ENCODE data around the gene HEMK1. TPM values are rescaled to one million over a fixed set of nuclear protein-coding genes. Genes with fewer than 3 reads are reported as not detected.
A peak's percentile ranks its signal among the peaks of the same experiment; 100 is the strongest.

HEMK1 gene
- total RNA-seq, 2 experiments from 2014 or later = 61.6 to 77.7 TPM

GRCh38 chr3:50600841-50601591 lies 31.7 kb downstream of the HEMK1 start:
- H3K9me3 Mint-ChIP-seq (ENCODE audit: low read depth) = no peaks in the 10 kb centered on the region
- peaks cover 63% of the 10 kb centered on the region for H3K36me3 Mint-ChIP-seq (ENCODE audit: low read depth)
- peaks cover 83% of the 10 kb centered on the region for H3K4me1 Mint-ChIP-seq
- CTCF ChIA-PET = interaction anchor here (0.9 to 25.3 kb wide), 5 partner anchors 9 to 51 kb away, joined by 3 to 647 read pairs (median 92); partner anchors contain the start of genes C3orf18, CISH, HEMK1 and MAPKAPK3
- H3K27ac Mint-ChIP-seq = peak overlapping the region; percentile 100
- ATAC-seq = peak; percentile 55
- no peaks in the 10 kb centered on the region for H3K27me3 Mint-ChIP-seq
- H3K4me3 Mint-ChIP-seq = peak overlapping the region; percentile 96
- peak; percentile 96 for DNase-seq
- POLR2A ChIA-PET = interaction anchor here (0.6 to 9.4 kb wide), 10 partner anchors 10 to 898 kb away, joined by 3 to 585 read pairs (median 6); partner anchors contain the start of genes C3orf18, CISH, DCAF1 and HEMK1
- intact Hi-C loops (cut with DNase I, micrococcal nuclease) = loop anchor here (1.0 kb wide), 4 partner anchors 11 to 32 kb away; partner anchors contain the start of gene HEMK1 (in 1 of the 2)

DNA sequence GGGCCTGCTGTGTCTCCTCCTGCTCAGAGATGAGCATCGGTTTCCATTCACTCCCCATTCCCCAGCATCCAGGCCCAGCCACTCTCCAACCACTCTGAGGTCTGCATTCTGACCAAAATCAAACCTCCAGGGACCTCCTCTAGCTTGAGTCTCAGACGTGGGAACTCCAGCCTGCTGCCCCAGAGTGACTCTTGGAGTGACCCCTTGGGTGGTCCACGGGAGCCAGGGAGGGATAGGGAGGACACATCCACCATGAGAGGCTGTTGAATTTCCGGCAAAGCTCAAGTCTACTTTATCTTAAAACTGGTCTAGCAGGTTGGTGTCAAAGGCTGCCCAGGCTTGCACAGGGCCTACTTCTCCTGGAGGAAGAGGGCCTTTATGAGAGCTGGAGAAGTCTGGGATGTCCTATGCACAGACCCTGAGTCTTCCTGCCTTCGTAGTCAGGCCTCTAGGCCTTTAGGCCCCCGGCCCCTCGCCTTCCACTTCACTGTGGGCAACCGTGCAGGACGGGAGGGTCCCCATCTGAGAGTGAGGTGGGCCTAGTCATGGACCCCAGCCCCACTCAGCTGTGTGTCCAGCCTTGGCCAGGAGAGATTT lies 33.4 kb downstream of the HEMK1 start:
- DNase-seq (no peak), ATAC-seq (no peak)
- H3K27me3 Mint-ChIP-seq = no peaks in the 10 kb centered on the region
- intact Hi-C loops (cut with DNase I, micrococcal nuclease) = loop anchor here in 1 of 2 experiments (1.0 kb wide), 1 partner anchor 10 kb away; no protein-coding TSS in a partner anchor
- H3K9me3 Mint-ChIP-seq (ENCODE audit: low read depth) = no peaks in the 10 kb centered on the region
- POLR2A ChIA-PET = interaction anchor here (0.5 to 9.4 kb wide), 7 partner anchors 9 to 271 kb away, joined by 3 to 585 read pairs (median 22); partner anchors contain the start of genes C3orf18, CISH, HEMK1 and MAPKAPK3
- peaks cover 87% of the 10 kb centered on the region for H3K4me1 Mint-ChIP-seq
- H3K27ac Mint-ChIP-seq = peak overlapping the region; percentile 100
- peaks cover 75% of the 10 kb centered on the region for H3K36me3 Mint-ChIP-seq (ENCODE audit: low read depth)
- CTCF ChIA-PET = interaction anchor here (0.6 to 25.3 kb wide), 4 partner anchors 11 to 65 kb away, joined by 4 to 647 read pairs (median 216); partner anchors contain the start of genes C3orf18, CISH, HEMK1 and MAPKAPK3
- H3K4me3 Mint-ChIP-seq = peak overlapping the region; percentile 96

DNA sequence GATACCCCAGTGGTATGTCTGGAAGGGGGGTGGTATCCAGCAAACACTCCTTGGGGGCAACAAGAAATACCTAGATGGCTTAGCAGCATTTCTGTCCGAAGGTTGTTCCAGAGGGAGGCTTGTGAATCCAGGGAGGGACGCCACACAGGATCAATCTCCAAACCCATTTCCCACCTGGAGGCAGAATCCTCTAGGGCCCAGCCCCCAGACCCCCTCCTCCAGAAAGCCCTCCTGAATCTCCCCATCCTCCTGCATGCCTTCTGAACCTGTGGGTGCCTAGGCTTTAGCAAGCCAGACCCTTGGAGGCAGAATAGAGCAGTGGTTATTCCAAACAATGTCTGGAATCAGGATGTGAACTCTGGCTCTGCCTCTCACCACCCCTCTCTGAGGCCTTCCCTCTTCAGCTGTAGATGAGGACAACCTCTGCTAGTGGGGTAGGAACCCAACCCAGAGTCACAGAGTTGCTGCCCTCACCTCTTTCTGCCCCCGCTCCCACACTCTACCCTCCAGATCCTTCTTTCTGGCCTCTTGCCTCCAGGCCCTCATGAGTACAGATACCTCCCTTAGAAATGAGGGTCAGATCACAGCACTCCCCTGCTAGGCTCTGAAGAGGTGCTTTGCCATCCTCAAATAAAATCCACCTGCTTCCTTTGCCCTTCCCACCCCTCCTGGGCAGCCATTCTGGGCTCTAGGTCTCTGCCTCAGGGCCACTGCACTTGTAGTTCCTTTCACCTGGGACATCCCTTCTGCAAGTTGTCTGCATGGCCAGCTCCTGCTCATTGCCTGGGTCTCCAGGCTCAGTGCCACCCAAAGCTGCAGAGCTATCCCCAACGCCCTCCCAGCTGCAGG lies 34.2 kb downstream of the HEMK1 start:
- no peaks in the 10 kb centered on the region for H3K9me3 Mint-ChIP-seq (ENCODE audit: low read depth)
- H3K27ac Mint-ChIP-seq = peak overlapping the region; percentile 100
- ChIA-PET CTCF (interaction anchor here (6.0 to 25.3 kb wide), 3 partner anchors 10 to 29 kb away, joined by 92 to 647 read pairs (median 339); partner anchors contain the start of genes C3orf18, CISH, HEMK1 and MAPKAPK3), POLR2A (interaction anchor here (2.6 to 9.4 kb wide), 4 partner anchors 8 to 32 kb away, joined by 22 to 585 read pairs (median 196); partner anchors contain the start of genes C3orf18, CISH, HEMK1 and MAPKAPK3)
- H3K36me3 Mint-ChIP-seq (ENCODE audit: low read depth) = peaks cover 77% of the 10 kb centered on the region
- H3K4me3 Mint-ChIP-seq = peak overlapping the region; percentile 96
- H3K27me3 Mint-ChIP-seq = no peaks in the 10 kb centered on the region
- no peak for ATAC-seq
- H3K4me1 Mint-ChIP-seq = peaks cover 80% of the 10 kb centered on the region
- DNase-seq = peak; percentile 46
- intact Hi-C loops (cut with DNase I, micrococcal nuclease) = no loop called here

DNA sequence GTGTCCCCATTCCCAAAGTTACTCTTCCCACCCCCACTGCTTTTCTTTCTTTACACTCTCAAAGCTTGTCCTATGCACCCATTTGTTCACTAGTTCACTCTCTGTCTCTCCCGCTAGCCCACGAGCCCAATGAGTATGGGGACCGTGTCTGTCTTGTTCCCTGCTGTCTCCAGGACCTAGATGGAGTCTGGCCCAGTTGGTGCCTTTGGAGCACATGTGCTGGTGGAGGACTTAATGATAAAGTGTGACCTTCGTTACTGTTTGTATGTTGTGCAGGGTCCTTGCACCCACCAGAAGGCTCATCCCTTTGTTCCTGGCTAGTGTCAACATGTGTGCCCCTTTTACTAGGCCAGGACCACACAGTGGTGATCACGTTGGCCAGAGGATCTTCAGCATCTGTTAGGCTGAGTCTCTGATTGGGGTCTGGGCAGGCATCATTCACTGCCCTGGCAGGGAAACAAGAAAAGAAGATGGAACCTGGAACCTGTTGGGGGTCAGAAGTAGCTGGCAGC lies 34.8 kb downstream of the HEMK1 start:
- peak overlapping the region; percentile 100 for H3K27ac Mint-ChIP-seq
- DNase-seq = no peak
- H3K4me3 Mint-ChIP-seq = peak overlapping the region; percentile 96
- ChIA-PET CTCF (interaction anchor here (6.0 to 25.3 kb wide), 3 partner anchors 10 to 30 kb away, joined by 92 to 647 read pairs (median 339); partner anchors contain the start of genes C3orf18, CISH, HEMK1 and MAPKAPK3), POLR2A (interaction anchor here (1.0 to 9.4 kb wide), 4 partner anchors 7 to 32 kb away, joined by 3 to 585 read pairs (median 196); partner anchors contain the start of genes C3orf18, CISH and HEMK1)
- H3K27me3 Mint-ChIP-seq = no peaks in the 10 kb centered on the region
- peaks cover 76% of the 10 kb centered on the region for H3K4me1 Mint-ChIP-seq
- no peaks in the 10 kb centered on the region for H3K9me3 Mint-ChIP-seq (ENCODE audit: low read depth)
- H3K36me3 Mint-ChIP-seq (ENCODE audit: low read depth) = peaks cover 82% of the 10 kb centered on the region
- intact Hi-C loops (cut with DNase I, micrococcal nuclease) = no loop called here
- no peak for ATAC-seq

DNA sequence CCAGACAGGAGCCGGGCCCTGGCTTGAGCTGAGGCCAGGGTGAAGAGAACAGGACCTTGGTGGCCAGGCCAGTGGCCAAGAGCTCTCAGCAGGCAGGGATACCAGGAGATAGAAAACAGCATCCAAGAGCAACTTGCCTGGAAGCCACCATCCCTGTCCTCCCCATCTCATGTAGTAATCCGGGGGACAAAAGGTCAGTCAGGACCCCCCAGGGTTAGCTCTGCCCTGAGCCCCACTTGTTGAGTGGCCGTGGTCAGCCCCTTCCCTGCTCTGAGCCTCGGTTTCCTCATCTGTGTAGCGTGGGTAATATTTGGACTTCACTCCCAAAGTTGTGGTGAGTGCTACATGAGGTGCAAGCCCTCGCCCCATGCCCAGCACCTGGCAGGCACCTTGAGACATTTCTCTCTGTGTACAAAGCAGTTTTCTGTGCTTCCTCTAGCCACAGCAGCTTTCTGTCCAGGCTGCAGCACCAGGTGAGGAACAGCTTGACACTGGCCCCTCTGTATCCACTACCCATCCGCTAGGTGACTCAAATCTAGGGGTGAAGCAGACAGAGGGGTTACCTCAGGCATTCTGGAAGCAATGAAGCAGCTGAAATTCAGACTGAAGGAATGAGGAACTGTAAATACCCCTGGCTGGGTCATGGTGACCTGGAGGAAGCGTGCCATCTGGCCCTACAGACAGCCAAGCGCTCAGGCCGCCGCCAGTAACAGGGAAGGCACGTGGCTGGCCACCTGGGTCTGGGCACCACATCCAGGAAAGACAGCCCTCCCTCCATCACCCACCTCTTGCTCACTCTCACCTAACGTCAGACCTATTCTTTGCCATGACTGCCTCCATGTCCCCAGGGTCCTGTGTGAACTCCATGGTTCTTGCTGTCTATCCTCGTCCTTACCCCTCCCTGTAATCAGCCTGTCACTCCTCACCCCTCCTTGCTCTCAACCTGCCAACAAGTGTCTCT lies 35.6 kb downstream of the HEMK1 start:
- H3K9me3 Mint-ChIP-seq (ENCODE audit: low read depth) = no peaks in the 10 kb centered on the region
- DNase-seq = peak; percentile 49
- intact Hi-C loops (cut with DNase I, micrococcal nuclease) = no loop called here

GRCh38 chr3:50605901-50606326 lies 36.6 kb downstream of the HEMK1 start:
- intact Hi-C loops (cut with DNase I, micrococcal nuclease) = no loop called here

More for the DNA sequence above, 35.6 kb downstream of the HEMK1 start:
- no peaks in the 10 kb centered on the region for H3K27me3 Mint-ChIP-seq
- peak overlapping the region; percentile 96 for H3K4me3 Mint-ChIP-seq
- CTCF ChIA-PET = interaction anchor here (0.7 to 25.3 kb wide), 4 partner anchors 9 to 30 kb away, joined by 3 to 647 read pairs (median 216); partner anchors contain the start of genes C3orf18, CISH, HEMK1 and MAPKAPK3
- H3K36me3 Mint-ChIP-seq (ENCODE audit: low read depth) = peaks cover 84% of the 10 kb centered on the region
- H3K27ac Mint-ChIP-seq = peak overlapping the region; percentile 100
- peaks cover 71% of the 10 kb centered on the region for H3K4me1 Mint-ChIP-seq
- POLR2A ChIA-PET = interaction anchor here (0.5 to 9.4 kb wide), 5 partner anchors 10 to 1682 kb away, joined by 3 to 585 read pairs (median 3); partner anchors contain the start of genes C3orf18 and HEMK1
- ATAC-seq = no peak

GRCh38 chr3:50606596-50606995 lies 37.3 kb downstream of the HEMK1 start:
- H3K27me3 Mint-ChIP-seq = no peaks in the 10 kb centered on the region
- ATAC-seq (no peak), DNase-seq (peak; percentile 52)
- POLR2A ChIA-PET = interaction anchor here (1.4 to 9.4 kb wide), 3 partner anchors 9 to 35 kb away, joined by 3 to 585 read pairs (median 213); partner anchors contain the start of genes C3orf18 and HEMK1
- H3K4me1 Mint-ChIP-seq = peaks cover 54% of the 10 kb centered on the region
- H3K36me3 Mint-ChIP-seq (ENCODE audit: low read depth) = peaks cover 93% of the 10 kb centered on the region
- intact Hi-C loops (cut with DNase I, micrococcal nuclease) = no loop called here
- peak overlapping the region; percentile 96 for H3K4me3 Mint-ChIP-seq
- H3K9me3 Mint-ChIP-seq (ENCODE audit: low read depth) = no peaks in the 10 kb centered on the region
- peak overlapping the region; percentile 100 for H3K27ac Mint-ChIP-seq
- CTCF ChIA-PET = interaction anchor here (20.8 to 25.3 kb wide), 2 partner anchors 16 to 32 kb away, joined by 339 to 647 read pairs; partner anchors contain the start of genes C3orf18 and HEMK1

More at GRCh38 chr3:50605901-50606326, 36.6 kb downstream of the HEMK1 start:
- DNase-seq (no peak), ATAC-seq (no peak)
- Mint-ChIP-seq H3K9me3 (ENCODE audit: low read depth) (no peaks in the 10 kb centered on the region), H3K27ac (peak overlapping the region; percentile 100), H3K36me3 (ENCODE audit: low read depth) (peaks cover 87% of the 10 kb centered on the region), H3K4me3 (peak overlapping the region; percentile 96), H3K27me3 (no peaks in the 10 kb centered on the region), H3K4me1 (peaks cover 61% of the 10 kb centered on the region)
- ChIA-PET POLR2A (interaction anchor here (0.5 to 9.4 kb wide), 5 partner anchors 9 to 1683 kb away, joined by 3 to 585 read pairs (median 3); partner anchors contain the start of genes C3orf18 and HEMK1), CTCF (interaction anchor here (0.7 to 25.3 kb wide), 3 partner anchors 16 to 31 kb away, joined by 3 to 647 read pairs (median 339); partner anchors contain the start of genes C3orf18 and HEMK1)

GRCh38 chr3:50607271-50608091 lies 38.2 kb downstream of the HEMK1 start:
- ChIA-PET CTCF (interaction anchor here (1.0 to 25.3 kb wide), 4 partner anchors 8 to 33 kb away, joined by 4 to 647 read pairs (median 172); partner anchors contain the start of genes C3orf18 and HEMK1), POLR2A (interaction anchor here (7.3 to 13.7 kb wide), 4 partner anchors 18 to 37 kb away, joined by 213 to 585 read pairs (median 248); partner anchors contain the start of genes C3orf18 and HEMK1)
- peak; percentile 53 for DNase-seq
- Mint-ChIP-seq H3K27ac (peak overlapping the region; percentile 100), H3K4me3 (peak overlapping the region; percentile 96), H3K9me3 (ENCODE audit: low read depth) (no peaks in the 10 kb centered on the region), H3K27me3 (no peaks in the 10 kb centered on the region), H3K4me1 (peaks cover 48% of the 10 kb centered on the region), H3K36me3 (ENCODE audit: low read depth) (peaks cover 97% of the 10 kb centered on the region)
- intact Hi-C loops (cut with DNase I, micrococcal nuclease) = no loop called here
- no peak for ATAC-seq

Data from activated CD4-positive, alpha-beta T cell treated with anti-CD3 and anti-CD28 coated beads for 36 hours (primary cell).